ENCODE measurements around the gene LAMA5.

The LAMA5 gene

GRCh38 chr20:62396367-62397239 lies 29.5 kb upstream of the LAMA5 start:
- DNase-seq (ENCODE audit: low read depth in 2 of 2) = no peak
- H3K4me3 ChIP-seq (replicated peaks in 1 of 2; ENCODE audit: low read depth in 2 of 2, low read length in 2 of 2) = no peak overlapping the region
- TF ChIP-seq CTCF (IDR thresholded peaks at IDR 0.05; ENCODE audit: low read depth, low read length) = no peak

GRCh38 chr20:62395311-62396242 lies 28.5 kb upstream of the LAMA5 start:
- DNase-seq (ENCODE audit: low read depth in 2 of 2) = no peak
- no peak overlapping the region for H3K4me3 ChIP-seq (replicated peaks in 1 of 2; ENCODE audit: low read depth in 2 of 2, low read length in 2 of 2)
- TF ChIP-seq CTCF (IDR thresholded peaks at IDR 0.05; ENCODE audit: low read depth, low read length) = no peak

GRCh38 chr20:62394248-62395245 lies 27.4 kb upstream of the LAMA5 start:
- no peak for TF ChIP-seq CTCF (IDR thresholded peaks at IDR 0.05; ENCODE audit: low read depth, low read length)
- H3K4me3 ChIP-seq (replicated peaks in 1 of 2; ENCODE audit: low read depth in 2 of 2, low read length in 2 of 2) = no peak overlapping the region
- no peak for DNase-seq (ENCODE audit: low read depth in 2 of 2)

GRCh38 chr20:62393830-62394229 lies 26.7 kb upstream of the LAMA5 start:
- TF ChIP-seq CTCF (IDR thresholded peaks at IDR 0.05; ENCODE audit: low read depth, low read length) = no peak
- DNase-seq (ENCODE audit: low read depth in 2 of 2) = no peak
- H3K4me3 ChIP-seq (replicated peaks in 1 of 2; ENCODE audit: low read depth in 2 of 2, low read length in 2 of 2) = no peak overlapping the region

GRCh38 chr20:62393335-62393665 lies 26.2 kb upstream of the LAMA5 start:
- no peak for DNase-seq (ENCODE audit: low read depth in 2 of 2)
- H3K4me3 ChIP-seq (replicated peaks in 1 of 2; ENCODE audit: low read depth in 2 of 2, low read length in 2 of 2) = no peak overlapping the region
- no peak for TF ChIP-seq CTCF (IDR thresholded peaks at IDR 0.05; ENCODE audit: low read depth, low read length)

Data from cardiac fibroblast (primary cell).